Ecto neural progenitor cell (in vitro differentiated cells): ENCODE data around the gene FAM184B.

Experiments
- DNase-seq: peaks from one replicate; pipeline ENCODE4 v3.0.0-alpha.2; 2018; ENCODE audit warnings: low spot score

Gene FAM184B

GRCh38 chr4:17781300-17782287 is at the start of gene FAM184B:
TSS of gene FAM184B (minus strand) at chr4:17781621. CDS start at chr4:17781299, 322 bp downstream.
- DNase-seq: peak; percentile 66

GRCh38 chr4:17823871-17824669 is 42.6 kb upstream of the FAM184B start:
- DNase-seq: no peak

- DNase-seq: no peak
Observed at GRCh38 chr4:17817027-17817426, 35.6 kb upstream of the FAM184B start.

- no peak for DNase-seq
Observed at GRCh38 chr4:17816142-17816541, 34.7 kb upstream of the FAM184B start.

GRCh38 chr4:17814140-17814539 is 32.7 kb upstream of the FAM184B start:
- no peak for DNase-seq

GRCh38 chr4:17812801-17813200 is 31.4 kb upstream of the FAM184B start:
- DNase-seq: no peak

- no peak for DNase-seq
Observed at GRCh38 chr4:17812125-17812524, 30.7 kb upstream of the FAM184B start.

GRCh38 chr4:17811078-17811603 is 29.7 kb upstream of the FAM184B start:
- DNase-seq: no peak

GRCh38 chr4:17810260-17811077 is 29.0 kb upstream of the FAM184B start, which contains the start of the genes DCAF16 and NCAPG:
TSS of gene DCAF16 (minus strand) at chr4:17810757. CDS start at chr4:17804141, 6,616 bp downstream.
TSS of gene NCAPG (plus strand) at chr4:17810979. CDS start at chr4:17811078, 99 bp downstream.
- DNase-seq: peak; percentile 99

- DNase-seq: no peak
Observed at GRCh38 chr4:17809667-17810066, 28.2 kb upstream of the FAM184B start.

- no peak for DNase-seq
Observed at GRCh38 chr4:17807446-17807845, 26.0 kb upstream of the FAM184B start.

GRCh38 chr4:17805580-17806155 is 24.2 kb upstream of the FAM184B start:
- no peak for DNase-seq

- no peak for DNase-seq
Observed at GRCh38 chr4:17797808-17798207, 16.4 kb upstream of the FAM184B start.

GRCh38 chr4:17794730-17795129 is 13.3 kb upstream of the FAM184B start:
- no peak for DNase-seq

GRCh38 chr4:17788956-17789355 is 7.5 kb upstream of the FAM184B start:
- no peak for DNase-seq

- DNase-seq: no peak
Observed at GRCh38 chr4:17787315-17787714, 5.9 kb upstream of the FAM184B start.

- no peak for DNase-seq
Observed at GRCh38 chr4:17786567-17786966, 5.1 kb upstream of the FAM184B start.

GRCh38 chr4:17785858-17786257 is 4.4 kb upstream of the FAM184B start:
- no peak for DNase-seq

- DNase-seq: no peak
Observed at GRCh38 chr4:17780501-17781299, 721 bp downstream of the FAM184B start.

- DNase-seq: no peak
Observed at GRCh38 chr4:17778431-17778830, 3.0 kb downstream of the FAM184B start.
